Measurements from ENCODE around the gene MYL4.

GRCh38 chr17:47184681-47185080, 24.5 kb upstream of the MYL4 start:
- TF ChIP-seq CTCF (IDR thresholded peaks at IDR 0.05) (no peak), POLR2A (IDR thresholded peaks at IDR 0.05) (no peak)
